IMR-90 (cell line): ENCODE data around the gene GIT2. TPM values are rescaled to one million over a fixed set of nuclear protein-coding genes. Genes with fewer than 3 reads are reported as not detected.

ENCODE experiments used
- ATAC-seq: fragments of 200-7000 bp; cut with Tn5 transposase; 2 replicates; pipeline ENCODE4 v1.9.1; 2020; ENCODE audit warnings: low read depth, mild to moderate bottlenecking, moderate library complexity
- BruUV-seq: library from RNA; stranded (reverse); fragments of 400-500 nt; replicated peaks from 2 replicates; lab custom pipeline; 2021; lab: Mats Ljungman, UMichigan
- CTCF ChIA-PET: fragments of 300-600 bp; formaldehyde crosslinking; extraction: SDS; loops from one replicate; lab custom pipeline; 2021; ENCODE audit warnings: antibody characterized with exemption; lab: Yijun Ruan, JAX
- POLR2A ChIA-PET: fragments of 300-600 bp; sonication (Branson Sonifier 250); formaldehyde crosslinking; loops from one replicate; lab custom pipeline; 2022; ENCODE audit warnings: antibody characterized with exemption; ENCODE audit not compliant: unreplicated experiment; lab: Charles Lee
- DNase-seq: peaks from one replicate; pipeline ENCODE4 v3.0.0; 2013
- H2AFZ ChIP-seq: replicated peaks from 2 replicates; pipeline ENCODE3; 2013; ENCODE audit warnings: low read length, mild to moderate bottlenecking; ENCODE audit not compliant: poor library complexity
- H2AK5ac ChIP-seq: 2 replicates; pipeline ENCODE4 v1.6.1; 2013; ENCODE audit warnings: low read depth, low read length, inconsistent platforms
- H2AK9ac ChIP-seq: replicated peaks from 2 replicates; pipeline ENCODE3; 2013; ENCODE audit warnings: mild to moderate bottlenecking, low read depth, low read length, moderate library complexity; ENCODE audit not compliant: poor library complexity
- H2BK120ac ChIP-seq: 2 replicates; pipeline ENCODE4 v1.6.1; 2013; ENCODE audit warnings: low read depth, low read length, inconsistent platforms
- H2BK15ac ChIP-seq: 3 replicates; pipeline ENCODE4 v1.6.1; 2013; ENCODE audit warnings: low read depth, low read length, inconsistent platforms
- H2BK20ac ChIP-seq: 2 replicates; pipeline ENCODE4 v1.6.1; 2013; ENCODE audit warnings: low read depth, mild to moderate bottlenecking, inconsistent platforms, low read length, moderate library complexity
- H2BK5ac ChIP-seq: 2 replicates; pipeline ENCODE4 v1.6.1; 2013; ENCODE audit warnings: mild to moderate bottlenecking, low read depth, low read length, inconsistent platforms; ENCODE audit not compliant: poor library complexity, severe bottlenecking
- H3K14ac ChIP-seq: replicated peaks from 2 replicates; pipeline ENCODE4 v1.6.1; 2013; ENCODE audit warnings: low read depth, low read length, inconsistent platforms
- H3K18ac ChIP-seq: 2 replicates; pipeline ENCODE4 v1.6.1; 2013; ENCODE audit warnings: low read depth, low read length, control low read depth
- H3K23ac ChIP-seq: 2 replicates; pipeline ENCODE4 v1.6.1; 2013; ENCODE audit warnings: low read depth, low read length, inconsistent platforms
- H3K27ac ChIP-seq: 2 replicates; pipeline ENCODE4 v1.5.1; 2013; ENCODE audit warnings: mild to moderate bottlenecking, control low read depth, low read length; ENCODE audit not compliant: insufficient read depth
- H3K27me3 ChIP-seq: 2 replicates; pipeline ENCODE4 v1.6.1; 2013; ENCODE audit warnings: low read length; ENCODE audit not compliant: control insufficient read depth, insufficient read depth
- H3K36me3 ChIP-seq: 2 replicates; pipeline ENCODE4 v1.6.1; 2013; ENCODE audit warnings: low read length, mixed read lengths; ENCODE audit not compliant: control insufficient read depth, insufficient read depth
- H3K4ac ChIP-seq: 2 replicates; pipeline ENCODE4 v1.6.1; 2013; ENCODE audit warnings: low read depth, low read length, inconsistent platforms
- H3K4me1 ChIP-seq: 2 replicates; pipeline ENCODE4 v1.6.1; 2013; ENCODE audit warnings: low read length, mixed read lengths; ENCODE audit not compliant: control insufficient read depth, insufficient read depth
- H3K4me2 ChIP-seq: 2 replicates; pipeline ENCODE4 v1.6.1; 2013; ENCODE audit warnings: low read depth, mild to moderate bottlenecking, control low read depth, low read length, moderate library complexity
- H3K4me3 ChIP-seq: 2 replicates; pipeline ENCODE4 v1.5.1; 2013; ENCODE audit warnings: low read depth, mild to moderate bottlenecking, control low read depth, low read length, moderate library complexity; ENCODE audit not compliant: insufficient read depth
- H3K56ac ChIP-seq: 2 replicates; pipeline ENCODE4 v1.6.1; 2013; ENCODE audit warnings: low read length, inconsistent platforms; ENCODE audit not compliant: insufficient read depth; ENCODE audit errors: extremely low read depth
- H3K79me1 ChIP-seq, 2 experiments: 2 replicates each; pipeline ENCODE4 v1.6.1; 2013; ENCODE audit warnings: low read length in 2 of 2, inconsistent platforms in 1 of 2, low read depth in 1 of 2
- H3K9ac ChIP-seq: 2 replicates; pipeline ENCODE4 v1.6.1; 2013; ENCODE audit warnings: low read depth, low read length, control low read depth
- H3K9me1 ChIP-seq: 2 replicates; pipeline ENCODE4 v1.6.1; 2013; ENCODE audit warnings: low read length, inconsistent platforms; ENCODE audit not compliant: insufficient read depth
- H3K9me3 ChIP-seq: 2 replicates; pipeline ENCODE4 v1.6.1; 2013; ENCODE audit warnings: low read length; ENCODE audit not compliant: control insufficient read depth, insufficient read depth
- H4K20me1 ChIP-seq: 2 replicates; pipeline ENCODE4 v1.6.1; 2013; ENCODE audit warnings: low read length, inconsistent platforms; ENCODE audit not compliant: insufficient read depth
- H4K5ac ChIP-seq: 2 replicates; pipeline ENCODE4 v1.6.1; 2013; ENCODE audit warnings: mild to moderate bottlenecking, low read depth, low read length, control low read depth
- H4K8ac ChIP-seq, 2 experiments: 2 replicates each; pipeline ENCODE4 v1.6.1; 2013; ENCODE audit warnings: low read depth in 2 of 2, low read length in 2 of 2, control low read depth in 1 of 2, inconsistent platforms in 1 of 2
- H4K91ac ChIP-seq: 2 replicates; pipeline ENCODE4 v1.6.1; 2013; ENCODE audit warnings: low read depth, low read length, inconsistent platforms; ENCODE audit not compliant: insufficient read depth
- BHLHE40 ChIP-seq: fragments of 150-350 bp; IDR thresholded peaks from 2 replicates; pipeline ENCODE4 v1.6.1; 2016; ENCODE audit warnings: mild to moderate bottlenecking, low read depth, low read length
- CEBPB ChIP-seq: IDR thresholded peaks from 2 replicates; pipeline ENCODE4 v1.6.1; 2012; ENCODE audit warnings: low read depth, low read length, improper control_type of control experiment
- CHD1 ChIP-seq: IDR thresholded peaks from 2 replicates; pipeline ENCODE4 v1.6.1; 2012; ENCODE audit warnings: low read depth, low read length, improper control_type of control experiment
- FOS ChIP-seq: fragments of 150-350 bp; IDR thresholded peaks from 2 replicates; pipeline ENCODE4 v1.6.1; 2016; ENCODE audit warnings: low read depth, low read length
- MAFK ChIP-seq: IDR thresholded peaks from 2 replicates; pipeline ENCODE4 v1.6.1; 2012; ENCODE audit warnings: low read depth, low read length, improper control_type of control experiment
- MAZ ChIP-seq: IDR thresholded peaks from 2 replicates; pipeline ENCODE4 v1.6.1; 2012; ENCODE audit warnings: low read depth, mild to moderate bottlenecking, low read length, improper control_type of control experiment, moderate library complexity, borderline replicate concordance
- MXI1 ChIP-seq: IDR thresholded peaks from 2 replicates; pipeline ENCODE4 v1.6.1; 2012; ENCODE audit warnings: low read depth, mild to moderate bottlenecking, low read length, moderate library complexity, borderline replicate concordance
- NFE2L2 ChIP-seq: fragments of 150-350 bp; IDR thresholded peaks from 2 replicates; pipeline ENCODE4 v1.6.1; 2016; ENCODE audit warnings: low read depth, mild to moderate bottlenecking, low read length
- POLR2A ChIP-seq: IDR thresholded peaks from 2 replicates; pipeline ENCODE4 v1.6.1; 2012; ENCODE audit warnings: mild to moderate bottlenecking, low read depth, low read length
- RAD21 ChIP-seq: IDR thresholded peaks from 2 replicates; pipeline ENCODE4 v1.6.1; 2012; ENCODE audit warnings: low read length, improper control_type of control experiment
- RCOR1 ChIP-seq: IDR thresholded peaks from 2 replicates; pipeline ENCODE4 v1.6.1; 2012; ENCODE audit warnings: mild to moderate bottlenecking, low read length, improper control_type of control experiment; ENCODE audit not compliant: insufficient replicate concordance
- RFX5 ChIP-seq: IDR thresholded peaks from 2 replicates; pipeline ENCODE4 v1.8.0; 2012; ENCODE audit warnings: low read depth, mild to moderate bottlenecking, low read length, moderate library complexity
- SMC3 ChIP-seq: fragments of 150-350 bp; IDR thresholded peaks from 2 replicates; pipeline ENCODE4 v1.6.1; 2016; ENCODE audit warnings: low read depth, mild to moderate bottlenecking, antibody characterized with exemption, low read length, moderate library complexity
- WGBS, 2 experiments: methylation state at CpG; one replicate each; pipeline versions ENCODE4 v1.1.5 to v1.1.7; 2013; ENCODE audit warnings: missing lambda C conversion rate in 2 of 2; ENCODE audit not compliant: insufficient read length in 1 of 2; ENCODE audit errors: extremely low coverage in 2 of 2; 5-methylcytosine and 5-hydroxymethylcytosine counted together
- dilution Hi-C: fragments of 300-500 bp; cut with HindIII; formaldehyde crosslinking; loops from one replicate; pipeline ENCODE4 v1.14.3; 2018; ENCODE audit warnings: low sequenced_read_pairs; ENCODE audit not compliant: unreplicated experiment
- in situ Hi-C: fragments of 300-500 bp; cut with MboI; formaldehyde crosslinking; loops from 3 replicates; pipeline ENCODE4 v1.14.3; 2019; ENCODE audit warnings: low sequenced_read_pairs, inconsistent platforms, mixed read lengths
- intact Hi-C: fragments of 100-400 bp; cut with micrococcal nuclease; formaldehyde crosslinking; loops from 2 replicates; pipeline ENCODE4 v1.10.0; 2022
- polyA plus RNA-seq, 3 experiments: library from polyadenylated mRNA; depleted of rRNA; stranded (reverse); fragments of >200 nt; gene quantifications; 2 replicates each; pipeline ENCODE4 v1.2.3, GENCODE V29; 2012; ENCODE audit warnings: low replicate concordance in 1 of 3
- total RNA-seq: library from RNA; depleted of rRNA; stranded (reverse); fragments of >200 nt; gene quantifications from 2 replicates; pipeline ENCODE4 v1.2.3, GENCODE V29; 2012
- TF ChIP-seq, protein P1 (sequence below): fragments of 150-350 bp; IDR thresholded peaks from 2 replicates; pipeline ENCODE4 v1.6.1; 2017; ENCODE audit warnings: mild to moderate bottlenecking, antibody characterized with exemption, low read length, low read depth
- TF ChIP-seq, protein P2 (sequence below): fragments of 150-350 bp; IDR thresholded peaks from 2 replicates; pipeline ENCODE4 v1.6.1; 2016; ENCODE audit warnings: low read depth, mild to moderate bottlenecking, low read length, moderate library complexity, borderline replicate concordance
- TF ChIP-seq, protein P3 (sequence below): conservative IDR thresholded peaks from 2 replicates; pipeline ENCODE4 v1.5.1; 2012; ENCODE audit warnings: mild to moderate bottlenecking, low read depth, low read length, improper control_type of control experiment

GIT2 gene
- total and polyA plus RNA-seq, 2 of the 4 experiments (the other 2 are of a cell fraction), result 48.0 to 71.9 TPM

DNA sequence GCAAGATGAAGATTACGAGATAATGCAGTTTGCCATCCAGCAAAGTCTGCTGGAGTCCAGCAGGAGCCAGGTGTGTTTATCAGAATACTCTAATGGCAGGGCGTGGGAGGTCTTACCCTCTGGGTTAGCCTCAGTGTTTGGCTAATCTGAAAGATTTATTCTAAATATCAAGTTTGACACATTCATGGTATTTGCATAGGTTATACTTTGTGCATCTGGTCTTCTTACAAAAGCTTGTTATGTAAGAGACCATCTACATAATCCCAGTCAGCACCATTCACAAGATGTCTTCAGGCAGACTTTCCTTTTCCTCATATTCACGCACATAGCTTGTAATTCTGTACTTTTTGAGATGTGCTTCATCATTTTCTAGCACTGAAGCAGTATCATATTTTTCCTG lies 37.7 kb upstream of the GIT2 start:
- BruUV-seq, result no TSS peak
- H3K23ac ChIP-seq, result no peak overlapping the region
- TF ChIP-seq MXI1 (no peak), RAD21 (no peak), POLR2A (no peak), RCOR1 (no peak), SMC3 (no peak), CHD1 (no peak), FOS (no peak), MAFK (no peak), CEBPB (no peak), RFX5 (no peak), NFE2L2 (no peak), BHLHE40 (no peak), MAZ (no peak)
- TF ChIP-seq, protein P1, sequence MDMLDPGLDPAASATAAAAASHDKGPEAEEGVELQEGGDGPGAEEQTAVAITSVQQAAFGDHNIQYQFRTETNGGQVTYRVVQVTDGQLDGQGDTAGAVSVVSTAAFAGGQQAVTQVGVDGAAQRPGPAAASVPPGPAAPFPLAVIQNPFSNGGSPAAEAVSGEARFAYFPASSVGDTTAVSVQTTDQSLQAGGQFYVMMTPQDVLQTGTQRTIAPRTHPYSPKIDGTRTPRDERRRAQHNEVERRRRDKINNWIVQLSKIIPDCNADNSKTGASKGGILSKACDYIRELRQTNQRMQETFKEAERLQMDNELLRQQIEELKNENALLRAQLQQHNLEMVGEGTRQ, result no peak
- TF ChIP-seq, protein P2, sequence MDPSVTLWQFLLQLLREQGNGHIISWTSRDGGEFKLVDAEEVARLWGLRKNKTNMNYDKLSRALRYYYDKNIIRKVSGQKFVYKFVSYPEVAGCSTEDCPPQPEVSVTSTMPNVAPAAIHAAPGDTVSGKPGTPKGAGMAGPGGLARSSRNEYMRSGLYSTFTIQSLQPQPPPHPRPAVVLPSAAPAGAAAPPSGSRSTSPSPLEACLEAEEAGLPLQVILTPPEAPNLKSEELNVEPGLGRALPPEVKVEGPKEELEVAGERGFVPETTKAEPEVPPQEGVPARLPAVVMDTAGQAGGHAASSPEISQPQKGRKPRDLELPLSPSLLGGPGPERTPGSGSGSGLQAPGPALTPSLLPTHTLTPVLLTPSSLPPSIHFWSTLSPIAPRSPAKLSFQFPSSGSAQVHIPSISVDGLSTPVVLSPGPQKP, result no peak
- TF ChIP-seq, protein P3, sequence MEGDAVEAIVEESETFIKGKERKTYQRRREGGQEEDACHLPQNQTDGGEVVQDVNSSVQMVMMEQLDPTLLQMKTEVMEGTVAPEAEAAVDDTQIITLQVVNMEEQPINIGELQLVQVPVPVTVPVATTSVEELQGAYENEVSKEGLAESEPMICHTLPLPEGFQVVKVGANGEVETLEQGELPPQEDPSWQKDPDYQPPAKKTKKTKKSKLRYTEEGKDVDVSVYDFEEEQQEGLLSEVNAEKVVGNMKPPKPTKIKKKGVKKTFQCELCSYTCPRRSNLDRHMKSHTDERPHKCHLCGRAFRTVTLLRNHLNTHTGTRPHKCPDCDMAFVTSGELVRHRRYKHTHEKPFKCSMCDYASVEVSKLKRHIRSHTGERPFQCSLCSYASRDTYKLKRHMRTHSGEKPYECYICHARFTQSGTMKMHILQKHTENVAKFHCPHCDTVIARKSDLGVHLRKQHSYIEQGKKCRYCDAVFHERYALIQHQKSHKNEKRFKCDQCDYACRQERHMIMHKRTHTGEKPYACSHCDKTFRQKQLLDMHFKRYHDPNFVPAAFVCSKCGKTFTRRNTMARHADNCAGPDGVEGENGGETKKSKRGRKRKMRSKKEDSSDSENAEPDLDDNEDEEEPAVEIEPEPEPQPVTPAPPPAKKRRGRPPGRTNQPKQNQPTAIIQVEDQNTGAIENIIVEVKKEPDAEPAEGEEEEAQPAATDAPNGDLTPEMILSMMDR, result no peak
- no peaks in the 10 kb centered on the region for H3K27me3 ChIP-seq
- ATAC-seq (no peak), DNase-seq (no peak)
- no peak overlapping the region for H3K14ac ChIP-seq
- intact Hi-C loops, result no loop called here
- H2BK15ac ChIP-seq, result no peak overlapping the region
- H2BK5ac ChIP-seq, result peak overlapping the region; percentile 18
- peak overlapping the region in 1 of 2 experiments; percentile 34; a peak in 1 of 4 replicates for H4K8ac ChIP-seq
- H3K9me1 ChIP-seq, result peaks cover 10% of the 10 kb centered on the region
- peaks cover 50% of the 10 kb centered on the region for H3K36me3 ChIP-seq
- no peak overlapping the region for H3K56ac ChIP-seq
- peaks cover 10% of the 10 kb centered on the region for H3K4me1 ChIP-seq
- H4K20me1 ChIP-seq, result peaks cover 10% of the 10 kb centered on the region; the same call in 1 of the 2 replicates
- CTCF ChIA-PET, result no interaction called here
- no CpG with 5 or more reads among the region's 3 CpGs for WGBS, 2 experiments
- no peak overlapping the region for H3K4ac ChIP-seq
- H3K18ac ChIP-seq, result no peak overlapping the region
- POLR2A ChIA-PET, result no interaction called here
- no peak overlapping the region for H2AFZ ChIP-seq
- peaks cover 44 to 52% of the 10 kb centered on the region in 2 experiments for H3K79me1 ChIP-seq
- no peak overlapping the region for H2BK20ac ChIP-seq
- H2BK120ac ChIP-seq, result no peak overlapping the region
- no peak overlapping the region for H2AK5ac ChIP-seq
- H2AK9ac ChIP-seq, result no peak overlapping the region
- dilution Hi-C loops, result no loop called here
- H3K9me3 ChIP-seq, result no peaks in the 10 kb centered on the region
- no peak overlapping the region for H3K9ac ChIP-seq
- in situ Hi-C loops, result no loop called here
- no peak overlapping the region for H3K27ac ChIP-seq
- H4K91ac ChIP-seq, result no peak overlapping the region
- no peak overlapping the region for H3K4me2 ChIP-seq
- H3K4me3 ChIP-seq, result no peak overlapping the region
- 0 out of 2 replicates have a peak overlapping the region, but pooled peaks have one; percentile 25 for H4K5ac ChIP-seq
